Endodermal cell (in vitro differentiated cells): ENCODE measurements around the gene CCSER1. TPM values are rescaled to one million over a fixed set of nuclear protein-coding genes. Genes with fewer than 3 reads are reported as not detected.
"Not testable (repeated sequence)": the region's sequence is repeated elsewhere in the genome, so short reads cannot be mapped to it uniquely, and the experiment has no call there.

Experiments used
- DNase-seq: peaks from one replicate; pipeline ENCODE4 v3.0.0-alpha.2; 2017
- H3K27ac ChIP-seq: 2 replicates; pipeline ENCODE4 v1.5.1; 2013; ENCODE audit warnings: mild to moderate bottlenecking, low read depth, low read length, moderate library complexity
- H3K27me3 ChIP-seq: 2 replicates; pipeline ENCODE4 v1.6.1; 2013; ENCODE audit warnings: mild to moderate bottlenecking, low read length, moderate library complexity; ENCODE audit not compliant: insufficient read depth, control insufficient read depth, poor library complexity, severe bottlenecking
- H3K36me3 ChIP-seq: 2 replicates; pipeline ENCODE4 v1.7.0; 2013; ENCODE audit warnings: mild to moderate bottlenecking, low read length, moderate library complexity; ENCODE audit not compliant: control insufficient read depth, insufficient read depth
- H3K4me1 ChIP-seq: one replicate; pipeline ENCODE4 v1.7.0; 2013; ENCODE audit warnings: low read length; ENCODE audit not compliant: control insufficient read depth, insufficient read depth
- H3K4me3 ChIP-seq: 2 replicates; pipeline ENCODE4 v1.5.1; 2013; ENCODE audit warnings: mild to moderate bottlenecking, low read length, moderate library complexity
- H3K9ac ChIP-seq: 2 replicates; pipeline ENCODE4 v1.6.1; 2013; ENCODE audit warnings: mild to moderate bottlenecking, low read length, moderate library complexity; ENCODE audit not compliant: poor library complexity, severe bottlenecking; ENCODE audit errors: extremely low read depth
- H3K9me3 ChIP-seq: 2 replicates; pipeline ENCODE4 v1.6.1; 2013; ENCODE audit warnings: mild to moderate bottlenecking, low read length, moderate library complexity; ENCODE audit not compliant: control insufficient read depth
- H3K27ac Mint-ChIP-seq: 2 replicates; pipeline ENCODE4 v1.8.0; 2020; ENCODE audit warnings: mixed read lengths
- H3K27me3 Mint-ChIP-seq: 2 replicates; pipeline ENCODE4 v1.8.0; 2021; ENCODE audit warnings: mild to moderate bottlenecking, mixed read lengths; ENCODE audit not compliant: insufficient read depth
- H3K36me3 Mint-ChIP-seq: 2 replicates; pipeline ENCODE4 v1.8.0; 2020; ENCODE audit warnings: low read depth, mixed read lengths
- H3K4me1 Mint-ChIP-seq: 2 replicates; pipeline ENCODE4 v1.8.0; 2020; ENCODE audit warnings: mixed read lengths
- H3K4me3 Mint-ChIP-seq: 2 replicates; pipeline ENCODE4 v1.8.0; 2020; ENCODE audit warnings: mild to moderate bottlenecking, moderate library complexity, mixed read lengths
- H3K9me3 Mint-ChIP-seq: 2 replicates; pipeline ENCODE4 v1.8.0; 2020; ENCODE audit warnings: mild to moderate bottlenecking, mixed read lengths
- WGBS, 2 experiments: methylation state at CpG; one replicate each; pipeline versions ENCODE4 v1.1.5 to v1.1.7; 2013; ENCODE audit warnings: missing lambda C conversion rate in 2 of 2, mixed read lengths in 1 of 2; ENCODE audit not compliant: insufficient coverage in 1 of 2, insufficient read length in 1 of 2; 5-methylcytosine and 5-hydroxymethylcytosine counted together
- total RNA-seq, 2 donors: library from RNA; stranded (reverse); fragmentation: NEBNext Ultra II Directional in 1 of 2; extraction: Animal tissue kit (Norgen Biotek cat#: 25700) in 1 of 2; gene quantifications; 2 replicates in 1 of 2; 3 replicates in 1 of 2; pipeline ENCODE4 v1.2.1, GENCODE V29; 2021
- TF ChIP-seq, protein P1 (sequence below): fragments of 200-600 bp; sonication (generic); conservative IDR thresholded peaks from 2 replicates; pipeline ENCODE4 v1.5.0; 2021; ENCODE audit warnings: antibody characterized with exemption, mild to moderate bottlenecking

Gene CCSER1
- total RNA-seq, 2 donors from 2014 or later, result 1.1 to 2.2 TPM

- 90 to 100% methylated on average over 1 to 2 of the region's 2 CpGs for WGBS, 2 experiments
- no peaks in the 10 kb centered on the region for H3K27me3 ChIP-seq
- no peaks in the 10 kb centered on the region for H3K4me1 ChIP-seq
- no peak overlapping the region for H3K27ac Mint-ChIP-seq
- no peak overlapping the region for H3K27ac ChIP-seq
- no peak overlapping the region for H3K9ac ChIP-seq
- H3K4me1 Mint-ChIP-seq, result no peaks in the 10 kb centered on the region
- no peak for DNase-seq
- no peak overlapping the region for H3K4me3 Mint-ChIP-seq
- H3K27me3 Mint-ChIP-seq, result no peaks in the 10 kb centered on the region
- H3K36me3 Mint-ChIP-seq, result no peaks in the 10 kb centered on the region
- H3K36me3 ChIP-seq, result no peaks in the 10 kb centered on the region
- no peak overlapping the region for H3K4me3 ChIP-seq
- H3K9me3 Mint-ChIP-seq, result no peaks in the 10 kb centered on the region
- TF ChIP-seq, protein P1, sequence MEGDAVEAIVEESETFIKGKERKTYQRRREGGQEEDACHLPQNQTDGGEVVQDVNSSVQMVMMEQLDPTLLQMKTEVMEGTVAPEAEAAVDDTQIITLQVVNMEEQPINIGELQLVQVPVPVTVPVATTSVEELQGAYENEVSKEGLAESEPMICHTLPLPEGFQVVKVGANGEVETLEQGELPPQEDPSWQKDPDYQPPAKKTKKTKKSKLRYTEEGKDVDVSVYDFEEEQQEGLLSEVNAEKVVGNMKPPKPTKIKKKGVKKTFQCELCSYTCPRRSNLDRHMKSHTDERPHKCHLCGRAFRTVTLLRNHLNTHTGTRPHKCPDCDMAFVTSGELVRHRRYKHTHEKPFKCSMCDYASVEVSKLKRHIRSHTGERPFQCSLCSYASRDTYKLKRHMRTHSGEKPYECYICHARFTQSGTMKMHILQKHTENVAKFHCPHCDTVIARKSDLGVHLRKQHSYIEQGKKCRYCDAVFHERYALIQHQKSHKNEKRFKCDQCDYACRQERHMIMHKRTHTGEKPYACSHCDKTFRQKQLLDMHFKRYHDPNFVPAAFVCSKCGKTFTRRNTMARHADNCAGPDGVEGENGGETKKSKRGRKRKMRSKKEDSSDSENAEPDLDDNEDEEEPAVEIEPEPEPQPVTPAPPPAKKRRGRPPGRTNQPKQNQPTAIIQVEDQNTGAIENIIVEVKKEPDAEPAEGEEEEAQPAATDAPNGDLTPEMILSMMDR, result no peak
- no peaks in the 10 kb centered on the region for H3K9me3 ChIP-seq
Measured at GRCh38 chr4:90888571-90888970, 761.4 kb downstream of the CCSER1 start.

- WGBS, 2 experiments, result 87% methylated on average over 1 of the region's 2 CpGs; no CpG with 5 or more reads in 1 of the 2 experiments
- H3K9ac ChIP-seq, result no peak overlapping the region
- no peaks in the 10 kb centered on the region for H3K4me1 ChIP-seq
- H3K4me3 ChIP-seq, result no peak overlapping the region
- Mint-ChIP-seq H3K27ac (no peak overlapping the region), H3K4me1 (no peaks in the 10 kb centered on the region), H3K36me3 (no peaks in the 10 kb centered on the region), H3K9me3 (no peaks in the 10 kb centered on the region), H3K4me3 (no peak overlapping the region), H3K27me3 (no peaks in the 10 kb centered on the region)
- H3K27ac ChIP-seq, result no peak overlapping the region
- no peaks in the 10 kb centered on the region for H3K27me3 ChIP-seq
- no peak for DNase-seq
- TF ChIP-seq, protein P1, result no peak
- H3K36me3 ChIP-seq, result no peaks in the 10 kb centered on the region
- H3K9me3 ChIP-seq, result no peaks in the 10 kb centered on the region
Measured at GRCh38 chr4:90889171-90889570, 762.0 kb downstream of the CCSER1 start.

- H3K36me3 ChIP-seq, H3K9ac ChIP-seq, H3K27me3 ChIP-seq, H3K4me1 ChIP-seq, H3K9me3 Mint-ChIP-seq, H3K4me3 Mint-ChIP-seq, H3K27me3 Mint-ChIP-seq, H3K36me3 Mint-ChIP-seq, H3K27ac Mint-ChIP-seq, H3K4me3 ChIP-seq, DNase-seq, H3K4me1 Mint-ChIP-seq, H3K27ac ChIP-seq: not testable (repeated sequence)
- WGBS, 2 experiments, result 100% methylated on average over 1 of the region's 1 CpG
- H3K9me3 ChIP-seq, result peaks cover 19% of the 10 kb centered on the region
Measured at GRCh38 chr4:90903413-90903812, 776.2 kb downstream of the CCSER1 start.

DNA sequence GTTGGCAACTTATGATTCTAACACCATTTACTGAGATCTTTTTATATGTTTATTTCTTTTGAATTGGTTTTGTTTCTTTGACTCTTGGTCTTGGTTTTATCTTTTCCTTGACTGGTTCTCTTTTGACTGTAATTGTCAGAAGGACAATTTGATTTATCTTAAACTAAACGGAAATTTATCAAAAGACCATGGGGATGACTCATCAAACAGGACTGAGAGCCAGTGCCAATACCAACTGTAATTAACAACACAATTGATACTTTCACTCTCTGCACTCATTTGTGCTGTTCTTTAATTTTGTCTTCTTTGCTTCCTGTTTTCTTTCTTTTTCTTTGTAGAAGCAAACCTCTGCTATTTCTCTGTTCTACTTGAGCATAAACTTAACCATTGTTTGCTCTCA lies 776.8 kb downstream of the CCSER1 start:
- Mint-ChIP-seq H3K27ac (no peak overlapping the region), H3K9me3 (peaks cover 6% of the 10 kb centered on the region), H3K36me3 (no peaks in the 10 kb centered on the region), H3K4me3 (no peak overlapping the region), H3K4me1 (peaks cover 8% of the 10 kb centered on the region), H3K27me3 (no peaks in the 10 kb centered on the region)
- 35% methylated on average over 1 of the region's 1 CpG; no CpG with 5 or more reads in 1 of the 2 experiments for WGBS, 2 experiments
- peaks cover 19% of the 10 kb centered on the region for H3K9me3 ChIP-seq
- H3K27me3 ChIP-seq, result no peaks in the 10 kb centered on the region
- no peak for DNase-seq
- H3K4me3 ChIP-seq, result no peak overlapping the region
- H3K4me1 ChIP-seq, result no peaks in the 10 kb centered on the region
- H3K36me3 ChIP-seq, result no peaks in the 10 kb centered on the region
- no peak overlapping the region for H3K27ac ChIP-seq
- H3K9ac ChIP-seq, result no peak overlapping the region
- TF ChIP-seq, protein P1, result no peak
